ENCODE results near the gene FAM174B.

Gene FAM174B

DNA sequence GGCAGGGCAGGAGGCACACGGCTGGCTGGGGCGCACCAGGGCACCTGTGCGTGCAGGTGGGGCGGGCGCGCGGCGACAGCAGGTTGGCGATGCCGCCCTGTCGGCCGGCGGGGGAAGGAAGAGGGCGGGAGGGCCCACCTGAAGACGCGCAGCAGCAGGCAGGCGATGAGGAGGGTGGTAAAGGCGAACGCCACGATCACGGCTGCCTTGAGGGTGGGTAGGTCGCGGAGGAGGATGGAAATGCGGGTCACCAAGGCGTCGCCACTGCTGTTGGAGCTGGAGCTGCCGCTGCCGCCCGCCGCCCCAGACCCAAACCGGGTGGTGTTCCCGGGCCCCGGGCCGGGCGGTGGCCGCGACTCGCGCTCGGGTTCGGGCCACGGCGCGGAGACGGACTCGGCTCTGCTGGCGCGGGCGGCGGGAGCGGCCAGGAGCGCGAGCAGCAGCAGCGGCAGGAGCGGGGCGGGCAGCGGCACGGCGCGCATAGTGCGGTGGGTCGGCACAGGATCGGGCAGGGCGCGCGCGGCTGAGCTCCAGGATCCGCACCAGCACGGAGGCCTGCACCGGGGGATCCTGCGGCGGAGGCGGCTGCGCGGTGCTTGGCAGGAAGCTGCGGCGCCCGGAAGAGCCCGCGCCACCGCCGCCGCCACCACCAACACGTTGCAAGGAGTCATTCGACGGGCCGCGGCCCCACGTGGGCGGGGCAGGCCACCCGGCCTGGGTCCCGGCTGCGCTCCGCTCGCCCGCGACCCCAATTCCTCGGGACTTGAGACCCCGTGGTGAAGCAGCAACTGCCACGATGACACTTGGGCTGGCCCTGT is at the start of gene FAM174B:
Gene FAM174B (minus strand): TSS at position 598 of the 818 bp plus-strand sequence.
- peak in 1 of 2 donors; percentile 37 for DNase-seq (ENCODE audit: low read depth in 2 of 2)

DNA sequence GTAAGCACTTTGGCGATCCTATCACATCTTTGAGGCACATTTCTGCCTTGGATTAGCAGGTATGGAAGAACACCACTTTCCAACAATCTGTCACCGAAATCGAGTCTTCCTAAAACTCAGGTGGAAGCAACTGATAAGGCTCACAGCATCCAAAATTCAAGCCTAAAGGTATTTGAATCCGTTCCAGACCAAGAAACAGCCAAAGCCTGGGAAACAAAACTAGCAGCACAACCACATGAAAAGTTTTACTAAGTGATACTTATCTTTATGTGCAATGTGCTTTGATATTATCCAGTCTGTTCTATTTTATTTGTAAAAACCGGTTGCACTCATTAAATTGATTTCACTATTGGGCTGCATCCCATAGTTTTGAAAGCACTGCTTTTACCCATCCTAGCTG is 40.5 kb upstream of the FAM174B start:
- DNase-seq (ENCODE audit: low read depth in 2 of 2) = no peak

DNA sequence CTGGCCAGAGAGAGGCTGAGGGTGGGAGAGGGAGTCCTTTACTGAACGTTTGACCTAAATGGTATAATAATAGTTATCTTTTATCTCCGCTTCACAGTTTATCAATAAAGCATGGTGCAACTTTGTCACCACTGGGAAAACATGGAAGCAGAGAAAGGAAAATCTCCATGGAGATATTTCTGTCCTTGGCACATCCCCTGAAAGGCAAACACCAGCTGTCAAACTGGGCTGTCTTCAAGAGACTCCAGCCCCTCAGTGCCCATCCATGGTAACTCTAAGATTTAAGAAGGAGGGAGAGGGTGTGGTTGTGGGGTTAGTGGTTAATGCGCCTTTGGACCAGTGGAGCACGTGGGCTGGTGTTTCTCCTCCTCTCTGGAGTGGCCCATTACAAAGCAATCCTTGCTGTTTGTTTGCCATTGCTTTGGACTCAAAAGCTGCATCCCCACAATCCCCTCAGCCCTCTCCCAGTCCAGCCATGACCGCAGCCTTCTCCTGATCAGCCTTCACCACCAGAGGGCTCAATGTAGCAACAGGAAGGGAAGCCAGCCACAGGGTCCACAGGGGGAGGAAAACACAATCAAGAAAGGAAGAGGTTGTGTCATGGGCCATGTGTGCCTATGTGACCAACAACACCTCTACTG is 38.2 kb upstream of the FAM174B start:
- DNase-seq (ENCODE audit: low read depth in 2 of 2) = no peak

DNA sequence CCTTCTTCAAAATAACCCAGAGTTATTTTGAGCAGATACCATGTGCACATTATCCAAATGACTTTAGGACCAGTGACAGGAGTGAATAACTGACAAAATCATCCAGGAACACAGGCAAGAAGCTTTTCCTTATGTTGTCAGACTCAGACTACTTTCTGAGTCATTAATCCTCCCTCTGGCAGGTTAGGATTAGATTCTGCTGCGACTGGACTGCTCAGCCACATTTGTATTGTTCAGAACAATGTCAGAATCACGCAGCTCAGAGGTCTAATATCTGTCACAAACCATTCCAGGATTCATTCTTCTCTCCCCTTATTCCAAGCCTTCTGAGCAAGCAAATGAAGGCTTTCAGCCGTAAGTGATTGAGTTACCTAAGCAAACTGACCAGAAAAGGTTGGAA is 34.8 kb upstream of the FAM174B start:
- DNase-seq (ENCODE audit: low read depth in 2 of 2) = no peak

- no peak for DNase-seq (ENCODE audit: low read depth in 2 of 2)
These were observed 32.2 kb upstream of the FAM174B start for GRCh38 chr15:92687746-92688145.

GRCh38 chr15:92687195-92687602 is 31.6 kb upstream of the FAM174B start:
- no peak for DNase-seq (ENCODE audit: low read depth in 2 of 2)

DNA sequence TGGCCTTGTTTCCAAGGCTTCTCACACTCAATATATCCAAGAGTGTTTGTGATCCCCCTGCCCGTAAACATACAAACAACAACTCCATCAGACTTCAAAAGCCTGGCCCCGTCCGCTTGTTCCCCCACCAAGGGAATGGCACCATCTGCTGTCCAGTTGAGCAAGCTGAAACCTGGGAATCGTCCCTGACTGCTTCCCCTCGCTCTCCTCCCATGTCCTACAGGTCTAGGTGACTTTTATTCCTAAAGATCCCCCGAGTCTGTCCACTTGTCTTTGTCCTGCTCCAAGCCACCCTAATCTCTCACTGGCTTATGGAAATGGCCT is 27.9 kb upstream of the FAM174B start:
- no peak for DNase-seq (ENCODE audit: low read depth in 2 of 2)

- no peak for DNase-seq (ENCODE audit: low read depth in 2 of 2)
These were observed 27.4 kb upstream of the FAM174B start for GRCh38 chr15:92682741-92683510.

DNA sequence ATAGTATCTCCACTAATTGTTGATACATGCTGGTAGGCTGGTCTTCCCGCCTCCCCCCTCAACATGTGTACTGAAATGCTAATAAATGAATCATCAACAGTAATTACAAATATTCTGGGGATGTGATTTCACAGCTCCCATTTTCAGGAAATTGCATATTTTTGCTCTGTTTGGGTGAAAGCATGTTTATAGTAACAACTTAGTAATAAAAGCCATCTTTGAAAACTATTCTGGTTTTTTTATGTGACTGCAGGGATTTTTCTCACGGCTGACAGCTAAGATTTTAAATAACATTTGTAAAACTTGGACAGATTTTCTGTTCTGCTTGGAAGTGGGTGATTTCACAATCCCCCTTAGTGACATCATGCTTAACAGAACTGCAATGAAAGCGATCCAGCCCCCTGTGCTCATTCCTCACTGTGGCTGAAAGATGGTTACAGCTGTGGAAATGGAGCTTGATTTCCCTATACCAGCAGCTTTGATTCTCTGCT is 25.6 kb upstream of the FAM174B start:
- no peak for DNase-seq (ENCODE audit: low read depth in 2 of 2)

- no peak for DNase-seq (ENCODE audit: low read depth in 2 of 2)
These were observed 22.4 kb upstream of the FAM174B start for GRCh38 chr15:92677999-92678398.

DNA sequence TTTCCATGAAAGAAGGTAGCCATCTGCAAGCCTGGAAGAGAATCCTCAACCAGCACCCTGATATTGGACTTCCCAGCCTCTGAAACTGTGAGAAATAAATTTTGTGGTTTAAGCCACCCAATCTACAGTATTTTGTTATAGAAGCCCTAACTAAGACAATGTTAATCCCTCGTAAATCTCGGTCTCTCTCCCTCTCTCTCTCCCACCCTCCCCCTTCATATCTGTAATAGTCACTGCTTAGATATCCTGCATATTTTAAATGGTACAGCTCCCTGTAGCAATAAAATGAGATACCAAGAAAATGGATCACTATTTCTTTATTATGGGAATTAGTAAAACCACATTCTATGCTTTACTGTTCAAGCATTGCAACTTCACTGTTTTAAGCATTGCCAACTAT is 21.0 kb upstream of the FAM174B start:
- DNase-seq (ENCODE audit: low read depth in 2 of 2) = no peak

- no peak for DNase-seq (ENCODE audit: low read depth in 2 of 2)
These were observed 19.9 kb upstream of the FAM174B start for GRCh38 chr15:92675485-92675884.

DNA sequence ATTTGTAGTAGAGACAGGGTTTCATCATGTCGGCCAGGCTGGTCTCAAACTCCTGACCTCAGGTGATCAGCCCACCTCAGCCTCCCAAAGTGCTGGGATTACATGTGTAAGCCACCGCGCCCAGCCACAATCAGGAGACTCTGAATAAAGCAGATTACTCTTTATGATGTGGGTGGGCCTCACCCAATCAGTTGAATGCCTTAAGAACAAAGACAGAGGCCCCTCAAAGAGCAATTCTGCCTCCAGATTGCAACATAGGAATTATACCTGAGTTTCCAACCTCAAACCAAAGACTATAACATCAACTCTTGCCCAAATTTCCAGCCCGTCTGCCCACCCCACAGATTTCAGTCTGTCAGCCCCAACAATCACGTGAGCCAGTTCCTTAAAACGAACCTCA is 18.8 kb upstream of the FAM174B start:
- no peak for DNase-seq (ENCODE audit: low read depth in 2 of 2)

- no peak for DNase-seq (ENCODE audit: low read depth in 2 of 2)
These were observed 16.5 kb upstream of the FAM174B start for GRCh38 chr15:92672102-92672501.

DNA sequence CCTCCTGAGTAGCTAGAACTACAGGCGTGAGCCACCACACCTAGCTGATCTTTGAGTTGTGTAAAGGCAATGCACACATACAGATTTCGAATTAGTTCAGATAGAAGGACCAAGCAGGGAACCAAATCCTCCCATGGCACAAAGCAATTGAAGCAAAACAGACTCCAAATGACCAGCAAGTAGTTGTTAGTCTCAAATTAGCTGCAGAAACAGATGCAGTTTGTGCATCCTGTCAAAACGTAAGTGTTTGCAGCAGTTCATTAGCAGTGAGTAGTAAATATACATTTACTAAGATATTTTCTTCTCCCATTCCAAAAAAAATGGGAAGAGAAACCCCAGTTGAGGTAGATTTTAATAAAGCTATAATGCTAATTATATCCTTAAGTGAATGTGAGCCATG is 15.8 kb upstream of the FAM174B start:
- DNase-seq (ENCODE audit: low read depth in 2 of 2) = no peak

- no peak for DNase-seq (ENCODE audit: low read depth in 2 of 2)
These were observed 15.0 kb upstream of the FAM174B start for GRCh38 chr15:92670621-92671020.

DNA sequence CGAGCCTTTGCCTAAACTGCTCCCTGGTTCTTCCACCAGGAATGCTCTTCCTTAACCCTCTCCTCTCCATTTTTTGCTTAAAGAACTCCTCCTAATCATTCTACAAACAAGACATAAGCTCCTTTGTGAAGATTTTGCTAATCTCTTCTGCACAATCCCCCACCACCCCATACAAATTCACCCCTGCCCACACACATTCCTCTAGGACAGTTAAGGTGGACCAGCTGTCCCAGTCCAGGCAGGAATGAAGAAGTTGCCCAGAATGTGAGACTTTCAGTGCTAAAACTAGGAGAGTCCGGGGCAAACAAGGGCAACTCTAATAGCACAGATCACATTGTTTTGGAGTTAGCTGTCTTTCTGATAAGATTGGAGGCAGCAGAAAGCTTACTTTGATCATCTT is 13.9 kb upstream of the FAM174B start:
- DNase-seq (ENCODE audit: low read depth in 2 of 2) = no peak

GRCh38 chr15:92668620-92669019 is 13.0 kb upstream of the FAM174B start:
- DNase-seq (ENCODE audit: low read depth in 2 of 2) = no peak

GRCh38 chr15:92667970-92668485 is 12.5 kb upstream of the FAM174B start:
- DNase-seq (ENCODE audit: low read depth in 2 of 2) = no peak

DNA sequence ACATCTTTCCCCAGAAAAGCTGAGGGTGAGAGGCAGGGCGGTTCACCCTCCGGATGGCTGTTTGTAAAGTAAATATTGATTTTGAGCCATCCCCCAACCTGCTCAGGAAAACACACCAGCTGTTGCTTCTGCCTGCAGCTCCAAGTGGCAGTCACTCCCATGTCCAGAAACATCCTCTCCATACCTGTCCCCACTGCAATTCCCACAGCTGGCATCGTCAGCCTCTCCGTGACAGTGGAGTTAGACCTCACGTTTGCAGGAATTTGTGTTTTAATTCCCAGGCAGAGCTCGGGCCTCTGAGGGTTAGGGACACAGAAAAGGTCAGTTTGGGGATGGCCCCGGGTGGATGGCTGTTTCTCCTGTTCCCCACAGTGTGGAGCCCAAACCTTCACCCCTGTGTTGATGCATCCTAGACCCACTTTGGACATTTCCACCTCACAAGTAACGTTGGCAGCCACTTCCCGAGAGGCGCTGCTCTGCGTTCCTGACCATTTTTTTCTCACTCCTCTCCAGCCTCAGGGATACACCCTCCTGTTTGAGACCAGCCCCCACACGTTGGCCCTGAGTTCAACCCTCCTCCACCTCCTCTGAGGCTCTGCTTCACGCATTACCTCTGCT is 11.8 kb upstream of the FAM174B start:
- no peak for DNase-seq (ENCODE audit: low read depth in 2 of 2)

- no peak for DNase-seq (ENCODE audit: low read depth in 2 of 2)
These were observed 11.2 kb upstream of the FAM174B start for GRCh38 chr15:92666780-92667179.

- no peak for DNase-seq (ENCODE audit: low read depth in 2 of 2)
These were observed 9.6 kb upstream of the FAM174B start for GRCh38 chr15:92665100-92665555.

Data from activated CD4-positive, alpha-beta T cell treated with anti-CD3 and anti-CD28 coated beads for 24 hours (primary cell).